NCI-H748 treated with DMSO at 0.1 percent for 48 hours (cell line): ENCODE results near the gene MYO15B.
A peak's percentile ranks its signal among the peaks of the same experiment; 100 is the strongest.

Experiments used
- DNase-seq: peaks from one replicate; lab custom pipeline; 2025; lab: John Stamatoyannopoulos, UW

Gene MYO15B

GRCh38 chr17:75587675-75588595 is at the start of gene MYO15B:
MYO15B (plus strand) TSS chr17:75587800; CDS start chr17:75588058, 258 bp downstream.
- DNase-seq: peak; percentile 1

DNA sequence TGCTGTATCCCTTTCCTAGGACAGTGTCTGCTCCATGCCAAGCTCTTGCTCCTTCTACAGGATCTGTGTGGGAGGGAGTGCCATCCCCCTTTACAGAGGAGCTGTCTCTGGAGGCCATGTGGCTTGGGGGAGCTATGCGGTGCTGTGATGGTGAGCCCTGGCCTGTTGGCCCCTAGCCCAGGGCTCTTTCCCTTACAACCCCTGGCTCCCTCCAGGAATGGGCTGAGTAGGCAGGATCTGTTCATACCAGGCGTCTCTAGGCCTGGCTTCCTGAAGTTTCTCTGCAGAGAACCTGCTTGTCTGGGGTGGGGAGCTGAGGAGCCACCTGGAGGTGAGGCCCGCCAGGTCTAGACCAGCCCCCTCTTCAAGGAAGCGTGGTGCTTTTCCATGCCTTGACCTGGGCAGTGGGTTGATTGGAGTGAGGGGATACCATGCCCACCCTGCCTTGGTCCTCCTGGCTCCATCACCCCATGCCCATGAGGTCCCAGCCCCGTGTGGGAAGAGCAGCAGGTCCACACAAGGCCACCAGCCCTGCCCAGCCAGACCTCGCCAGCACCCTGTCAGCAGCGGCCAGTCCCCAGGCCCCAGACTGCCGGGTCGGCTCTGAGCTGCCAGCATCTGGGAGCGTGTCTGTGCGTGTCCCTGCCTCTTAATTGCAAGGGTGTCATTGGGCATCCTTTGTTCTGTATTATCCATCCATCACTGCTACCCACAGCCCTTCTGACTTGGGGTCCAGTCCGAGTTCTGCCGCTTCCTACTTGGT is 47.5 kb upstream of the MYO15B start:
- DNase-seq: no peak

DNA sequence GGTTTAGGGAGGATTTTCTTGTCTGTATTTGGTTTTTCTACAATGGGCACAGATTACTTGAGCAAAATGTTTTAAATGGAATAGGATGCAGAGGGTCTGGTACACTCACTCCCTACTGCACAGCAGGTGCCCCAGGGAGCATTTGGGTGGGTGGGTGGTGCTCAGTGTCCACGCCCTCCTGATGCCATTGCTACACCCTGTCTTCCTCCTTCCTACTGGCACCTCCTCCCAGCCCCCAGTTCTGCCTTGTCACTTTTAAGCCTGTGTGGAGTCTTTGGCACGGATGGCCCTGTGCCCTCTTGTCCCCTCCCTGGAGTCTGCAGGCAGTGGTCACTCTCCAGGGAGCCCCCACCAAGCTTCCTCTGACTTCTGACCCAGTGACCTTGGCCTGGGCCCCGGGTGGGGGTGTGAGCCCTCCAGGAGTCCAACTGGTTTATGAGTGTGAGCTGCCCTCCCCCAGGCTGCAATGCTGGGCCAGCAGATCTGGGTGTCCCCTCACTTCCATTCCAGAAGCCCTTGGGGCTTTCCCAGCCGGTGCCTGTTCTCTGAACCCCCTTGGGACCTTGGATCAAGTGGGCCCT is 46.6 kb upstream of the MYO15B start:
- no peak for DNase-seq

DNA sequence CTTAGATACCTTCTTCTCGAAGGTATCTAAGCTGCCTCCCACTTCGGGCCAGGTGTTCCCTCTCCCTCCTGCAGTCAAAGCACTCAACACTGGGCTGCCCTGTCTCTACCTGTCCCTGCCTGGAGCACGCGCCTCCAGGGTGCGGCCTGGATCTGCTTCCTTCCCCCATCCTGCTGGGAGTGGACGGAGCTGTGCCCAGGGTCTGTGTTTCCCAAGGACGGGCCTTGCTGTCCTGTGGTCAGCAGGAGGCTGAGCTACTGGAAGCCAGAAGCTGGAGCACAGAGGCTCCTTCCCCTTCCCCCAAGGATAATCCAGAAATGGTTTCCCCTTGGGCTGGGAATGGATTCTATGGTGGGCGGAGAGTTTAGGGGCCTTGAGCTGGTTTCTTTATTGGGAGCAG is 45.4 kb upstream of the MYO15B start:
- DNase-seq: no peak

DNA sequence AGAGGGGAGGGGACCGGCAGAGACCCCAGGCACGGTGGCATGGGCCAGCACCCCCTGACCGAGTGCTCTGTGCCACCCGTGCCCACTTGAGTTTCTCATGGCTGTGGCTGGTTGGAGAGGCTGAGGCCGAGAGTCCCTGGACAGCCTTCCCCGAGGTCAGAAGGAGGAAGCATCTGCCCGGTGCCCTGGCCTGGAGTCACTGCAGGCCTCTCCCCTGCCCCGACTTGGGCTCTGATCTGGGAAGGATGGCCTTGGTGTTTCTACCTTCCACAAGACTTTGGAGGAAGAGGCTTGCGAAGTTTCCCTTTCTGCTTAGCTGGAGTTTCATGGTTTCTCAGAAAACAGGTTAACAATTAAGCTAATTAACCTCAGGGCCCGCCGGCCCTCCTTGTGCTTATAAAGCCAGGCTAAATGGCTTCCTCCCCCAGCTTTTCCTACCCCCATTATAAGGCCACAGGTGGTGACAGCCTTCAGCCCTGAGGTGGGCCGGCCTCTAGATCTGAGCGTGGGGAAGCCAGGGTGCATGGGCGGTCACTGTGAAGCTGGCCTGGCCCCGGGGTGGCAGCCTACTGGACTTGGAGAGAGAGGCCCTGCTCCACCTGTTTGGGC is 44.8 kb upstream of the MYO15B start:
- no peak for DNase-seq

- no peak for DNase-seq
Observed at GRCh38 chr17:75544250-75544649, 43.4 kb upstream of the MYO15B start.

- DNase-seq: no peak
Observed at GRCh38 chr17:75546181-75546580, 41.4 kb upstream of the MYO15B start.

GRCh38 chr17:75547091-75547490 is 40.5 kb upstream of the MYO15B start:
- no peak for DNase-seq

GRCh38 chr17:75548813-75549212 is 38.8 kb upstream of the MYO15B start:
- DNase-seq: no peak

DNA sequence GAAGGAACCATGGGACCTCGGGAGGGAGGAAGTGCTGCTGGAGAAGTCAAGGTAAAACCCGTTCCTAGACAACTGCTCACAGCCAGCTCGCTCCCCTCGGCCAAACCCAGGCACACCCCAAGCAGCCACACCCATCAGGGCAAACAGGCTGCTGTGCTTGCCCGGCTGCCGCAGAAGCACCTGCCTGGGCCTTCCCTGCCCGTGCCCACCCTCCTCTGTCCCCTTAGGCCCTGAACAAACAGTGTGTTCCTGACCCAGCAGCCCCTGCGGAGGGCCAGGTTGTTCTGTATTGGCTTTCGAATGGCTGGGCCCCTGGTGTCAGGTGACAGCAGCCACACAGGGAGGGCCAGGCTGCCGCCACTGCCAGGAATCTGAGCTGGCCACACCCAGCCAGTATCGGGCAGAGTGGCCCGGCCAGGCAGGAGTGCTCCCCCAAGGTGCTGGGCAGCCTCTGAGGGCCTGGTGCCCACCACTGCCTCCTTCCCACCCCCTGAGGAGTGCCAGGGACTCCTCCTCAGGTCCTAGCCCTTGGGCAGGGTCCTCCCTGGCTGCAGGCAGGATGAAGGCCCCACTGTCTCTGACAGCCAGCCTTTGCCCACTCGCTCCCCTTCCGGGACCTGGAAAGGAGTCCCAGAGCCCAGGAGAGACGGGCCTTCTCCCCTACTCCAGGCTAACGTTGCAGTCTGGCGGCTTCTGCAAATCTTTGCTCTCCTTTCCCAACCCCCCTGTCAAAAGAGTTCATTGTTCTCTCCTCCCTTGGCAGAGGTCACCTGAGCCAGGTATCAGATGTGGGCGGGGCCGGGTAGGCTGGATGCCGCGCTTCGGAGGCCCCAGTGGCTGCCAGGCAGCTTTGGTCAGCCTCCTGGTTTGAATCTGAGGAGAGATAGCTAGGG is 38.1 kb upstream of the MYO15B start:
- peak; percentile 89 for DNase-seq

DNA sequence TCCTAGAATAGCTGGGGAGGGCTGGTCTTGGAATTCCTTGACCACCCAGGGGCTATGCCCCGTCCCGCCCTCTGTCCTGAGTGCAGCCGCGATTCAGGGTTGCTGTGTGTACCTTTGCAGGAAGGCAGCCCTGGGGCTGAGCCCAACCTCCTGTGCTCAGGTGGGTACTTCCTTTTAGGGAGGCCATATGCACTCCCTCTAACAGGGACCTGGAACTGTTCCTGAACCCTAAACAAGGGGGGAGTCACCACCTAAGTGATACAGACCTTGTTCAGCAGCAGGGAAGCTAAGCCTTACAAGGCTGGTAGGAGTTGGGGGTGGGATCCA is 37.5 kb upstream of the MYO15B start:
- no peak for DNase-seq

DNA sequence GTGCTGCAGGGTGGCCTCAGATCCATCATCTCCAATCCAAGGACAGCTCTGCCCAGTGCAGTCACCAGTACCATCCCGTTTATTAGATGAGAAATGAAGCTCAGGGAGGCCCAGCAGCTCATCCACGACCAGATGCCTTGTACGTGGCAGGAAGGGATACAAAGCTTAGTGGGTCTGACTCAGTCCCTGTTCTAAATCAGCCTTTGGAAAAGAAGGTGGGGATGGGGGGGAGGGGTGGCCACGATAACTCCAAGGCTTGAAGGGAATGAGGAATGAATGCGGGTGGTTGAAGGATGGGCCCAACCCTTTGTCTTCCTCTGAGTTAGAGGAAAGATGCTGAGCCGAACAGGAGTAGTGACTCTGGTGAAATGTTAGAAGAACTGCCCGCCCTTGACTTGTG is 36.3 kb upstream of the MYO15B start:
- no peak for DNase-seq

DNA sequence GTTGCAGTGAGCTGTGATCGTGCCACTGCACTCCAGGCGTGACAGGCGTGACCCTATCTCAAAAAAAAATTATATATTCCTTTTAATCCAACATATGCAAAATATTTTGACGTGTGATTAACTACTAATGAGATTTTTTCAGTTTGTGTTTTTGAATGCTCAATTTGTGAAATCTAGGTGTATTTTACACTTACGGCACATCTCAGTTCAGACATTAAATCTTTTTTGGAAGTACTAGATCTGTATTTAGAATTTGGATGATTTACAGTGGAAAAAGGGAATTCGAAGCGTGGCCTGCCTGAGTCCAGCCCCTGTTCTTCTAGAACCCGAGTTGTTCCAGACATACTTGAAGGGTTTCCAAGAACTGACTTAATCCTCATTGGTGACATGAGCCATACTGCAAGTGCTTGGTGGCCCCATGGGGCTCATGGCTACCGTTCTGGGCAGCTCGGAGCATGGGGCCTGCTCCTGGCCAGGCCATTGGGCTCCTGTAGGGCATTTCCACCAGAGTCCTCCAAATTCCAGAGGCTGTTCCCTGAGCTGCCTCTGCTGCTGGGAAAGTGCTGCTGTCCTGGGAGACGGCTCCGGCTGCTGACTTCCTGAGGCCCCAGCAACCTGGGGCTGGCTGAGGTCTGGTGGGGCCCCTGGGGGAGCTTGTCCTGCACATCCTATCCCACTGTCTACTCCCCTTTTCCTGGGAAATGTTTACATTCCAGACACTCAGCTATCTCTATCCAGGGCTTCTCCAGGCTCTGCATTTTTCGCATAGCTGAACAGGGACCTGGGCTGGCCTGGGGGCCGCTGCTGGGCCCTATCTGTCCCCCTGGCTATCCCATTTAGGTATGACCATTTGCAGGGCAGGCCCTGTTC is 34.9 kb upstream of the MYO15B start:
- DNase-seq: no peak

DNA sequence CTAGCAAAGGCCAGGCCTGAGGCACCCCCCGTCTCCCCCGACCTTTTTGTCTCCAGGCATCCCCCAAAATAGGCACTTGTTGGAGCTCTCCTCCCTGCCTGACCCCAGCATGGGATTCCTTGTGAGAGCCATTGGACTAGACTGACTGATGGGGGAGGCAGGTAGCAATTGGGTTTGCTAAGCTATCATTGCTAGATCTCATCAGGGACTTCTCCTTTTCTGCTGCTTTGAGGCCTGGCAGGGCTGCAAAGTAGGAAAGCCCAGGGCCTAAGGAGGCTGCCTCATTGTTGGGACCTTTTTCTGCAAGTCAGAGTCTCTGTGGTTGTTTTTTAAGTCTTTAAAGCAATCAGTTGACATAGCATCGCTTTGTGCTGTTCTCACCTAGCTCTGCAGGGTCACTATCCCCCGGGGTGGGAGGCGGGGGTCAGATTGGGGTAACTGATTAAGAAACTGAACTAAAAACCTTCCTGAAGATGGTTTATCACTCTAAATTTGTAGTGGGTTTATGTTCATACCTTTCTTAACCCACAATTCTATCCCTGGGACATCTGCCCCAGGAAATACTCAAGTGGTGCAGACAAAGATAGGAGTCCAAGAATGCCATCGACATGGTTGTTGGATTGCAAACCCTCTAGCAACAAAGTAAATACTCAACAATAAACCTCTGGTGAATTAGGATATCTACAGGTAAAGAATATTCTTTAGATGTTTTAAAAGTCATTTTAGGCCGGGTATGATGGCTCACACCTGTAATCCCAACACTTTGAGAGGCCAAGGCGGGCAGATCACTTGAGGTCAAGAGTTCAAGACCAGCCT is 34.1 kb upstream of the MYO15B start:
- DNase-seq: no peak

DNA sequence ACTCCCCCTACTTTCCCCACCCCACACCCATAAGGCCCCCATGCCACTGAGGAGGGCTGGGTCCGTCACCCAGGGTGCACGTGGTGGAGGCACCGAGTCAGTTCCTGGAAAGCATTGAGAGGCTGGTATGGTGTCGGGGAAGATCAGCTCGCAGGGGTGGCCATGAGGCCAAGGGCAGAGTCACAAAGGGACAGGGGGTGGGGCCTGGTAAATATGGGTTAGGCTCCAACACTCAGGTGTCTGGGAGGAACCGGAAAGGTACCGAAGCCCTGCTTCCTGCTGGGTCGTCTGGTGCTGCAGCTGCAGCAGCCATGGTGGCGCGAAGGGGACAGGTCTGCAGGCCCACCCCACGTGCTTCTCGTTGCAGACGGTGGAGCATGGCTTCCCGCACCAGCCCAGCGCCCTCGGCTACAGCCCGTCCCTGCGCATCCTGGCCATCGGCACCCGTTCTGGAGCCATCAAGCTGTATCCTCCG is 31.9 kb upstream of the MYO15B start:
- DNase-seq: no peak

DNA sequence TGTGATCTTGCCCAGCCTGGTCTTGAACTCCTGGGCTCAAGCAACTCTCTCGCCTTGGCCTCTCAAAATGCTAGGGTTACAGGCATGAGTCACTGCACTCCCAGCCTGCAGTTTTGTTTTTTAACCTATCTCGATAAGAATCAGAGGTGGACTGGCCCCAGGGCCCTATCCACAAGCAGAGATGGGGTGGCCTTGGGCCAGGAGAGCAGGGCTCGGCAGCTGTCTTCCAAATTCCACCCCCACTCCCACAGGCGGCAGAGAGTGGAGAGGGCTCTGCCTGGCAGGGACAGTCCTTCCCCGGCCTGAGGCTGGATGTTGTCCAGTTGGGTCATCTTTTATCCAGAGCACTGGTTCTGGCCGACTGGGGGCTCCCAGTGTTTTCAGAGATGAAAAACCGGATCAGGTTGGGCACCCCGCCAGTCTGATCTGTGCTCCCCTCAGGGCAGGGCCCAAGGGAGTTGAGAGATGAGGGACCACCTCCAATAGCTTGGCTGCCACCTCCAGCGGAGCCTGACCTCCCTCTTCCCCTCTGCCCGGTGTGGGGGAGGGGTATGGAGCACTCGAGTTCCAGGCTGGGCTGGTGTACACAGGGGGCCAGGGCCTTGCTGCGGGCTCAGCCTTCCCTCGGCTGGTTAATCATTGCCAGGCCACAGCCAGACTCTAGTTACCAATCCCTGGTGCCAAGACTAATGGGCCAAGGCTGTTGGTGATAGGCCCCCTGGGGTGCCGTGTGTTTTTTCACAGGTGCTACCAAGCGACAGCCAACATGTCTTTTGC is 30.3 kb upstream of the MYO15B start:
- no peak for DNase-seq

DNA sequence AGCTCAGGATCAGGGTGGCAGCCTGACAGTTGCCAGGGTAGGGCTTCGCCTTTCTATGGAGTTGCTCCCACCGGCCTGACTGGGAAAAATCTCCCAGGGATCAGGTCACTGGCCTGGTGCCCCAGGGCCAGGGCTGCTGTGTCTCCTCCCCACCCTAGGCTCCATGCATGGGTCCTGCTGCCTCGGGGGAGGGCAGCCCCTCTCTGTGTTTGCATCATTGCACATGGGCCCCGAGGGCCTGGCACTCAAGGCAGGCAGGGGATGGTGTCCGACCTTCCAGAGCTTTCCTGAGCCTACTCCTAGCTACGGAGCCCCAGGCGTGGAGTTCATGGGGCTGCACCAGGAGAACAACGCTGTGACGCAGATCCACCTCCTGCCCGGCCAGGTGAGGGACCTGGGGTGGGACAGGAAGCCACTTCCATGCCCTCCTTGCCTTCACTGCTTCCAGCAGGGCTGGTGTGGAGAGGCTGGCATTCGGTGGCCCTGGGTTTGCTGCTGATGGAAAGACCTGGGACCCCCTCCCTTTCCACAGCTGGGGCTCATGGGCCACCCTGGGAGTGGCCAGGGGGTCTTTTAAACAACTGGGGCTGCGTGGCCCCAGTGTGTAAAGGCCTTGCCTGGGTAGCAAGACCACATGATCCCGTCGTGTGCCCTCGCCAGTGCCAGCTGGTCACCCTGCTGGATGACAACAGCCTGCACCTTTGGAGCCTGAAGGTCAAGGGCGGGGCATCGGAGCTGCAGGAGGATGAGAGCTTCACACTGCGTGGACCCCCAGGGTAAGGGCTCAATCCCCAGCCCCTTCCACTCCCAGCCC is 29.5 kb upstream of the MYO15B start:
- DNase-seq: no peak
